ENCODE measurements around the gene HDLBP.

- TF ChIP-seq CTCF (IDR thresholded peaks at IDR 0.05) (no peak), POLR2A (IDR thresholded peaks at IDR 0.05) (no peak)
Observed at GRCh38 chr2:241207641-241208040, 107.8 kb downstream of the HDLBP start.
